Neural cell (in vitro differentiated cells): Measurements from ENCODE around the gene KRTAP5-6. TPM values are rescaled to one million over a fixed set of nuclear protein-coding genes. Genes with fewer than 3 reads are reported as not detected.

Experiments
- H2AFZ ChIP-seq: fragments of 200-600, 300-800 bp; sonication (generic), shearing (Covaris generic); 2 replicates; pipeline ENCODE4 v1.6.0; 2014; ENCODE audit warnings: low read depth, mild to moderate bottlenecking, antibody characterized with exemption, low read length, moderate library complexity
- H3F3A ChIP-seq: fragments of 200-600 bp; shearing (Covaris generic); 2 replicates; pipeline ENCODE4 v1.6.1; 2016; ENCODE audit warnings: mild to moderate bottlenecking, moderate library complexity, mixed read lengths, antibody characterized with exemption, low read length; ENCODE audit not compliant: insufficient read depth, poor library complexity, severe bottlenecking
- H3K27ac ChIP-seq: fragments of 200-600, 300-800 bp; sonication (generic), shearing (Covaris generic); 2 replicates; pipeline ENCODE4 v1.5.1; 2014; ENCODE audit warnings: mild to moderate bottlenecking, low read length, moderate library complexity
- H3K27me3 ChIP-seq: fragments of 300-800, 200-600 bp; sonication (generic), shearing (Covaris generic); 2 replicates; pipeline ENCODE4 v1.6.0; 2014; ENCODE audit warnings: mild to moderate bottlenecking, low read depth, low read length, moderate library complexity; ENCODE audit not compliant: insufficient read depth
- H3K36me3 ChIP-seq: fragments of 300-800, 200-600 bp; sonication (generic), shearing (Covaris generic); 2 replicates; pipeline ENCODE4 v1.5.1; 2014; ENCODE audit warnings: mild to moderate bottlenecking, antibody characterized with exemption, low read length, moderate library complexity; ENCODE audit not compliant: insufficient read depth
- H3K4me2 ChIP-seq: fragments of 300-800, 200-600 bp; sonication (generic), shearing (Covaris generic); 2 replicates; pipeline ENCODE4 v1.6.0; 2014; ENCODE audit warnings: mild to moderate bottlenecking, low read length
- H3K4me3 ChIP-seq: fragments of 300-800, 200-600 bp; sonication (generic), shearing (Covaris generic); 2 replicates; pipeline ENCODE4 v1.5.1; 2014; ENCODE audit warnings: mild to moderate bottlenecking, low read length, moderate library complexity
- H3K79me2 ChIP-seq: fragments of 200-600 bp; shearing (Covaris generic); replicated peaks from 2 replicates; pipeline ENCODE4 v1.6.0; 2014; ENCODE audit warnings: mild to moderate bottlenecking, low read length, moderate library complexity; ENCODE audit not compliant: insufficient read depth
- H3K9ac ChIP-seq: fragments of 300-800, 200-600 bp; sonication (generic), shearing (Covaris generic); 2 replicates; pipeline ENCODE4 v1.6.1; 2016; ENCODE audit warnings: mild to moderate bottlenecking, low read length, mixed read lengths
- H3K9me2 ChIP-seq: fragments of 200-600 bp; shearing (Covaris generic); 2 replicates; pipeline ENCODE4 v1.6.1; 2016; ENCODE audit warnings: mild to moderate bottlenecking, low read length, mixed read lengths; ENCODE audit not compliant: insufficient read depth
- H3K9me3 ChIP-seq: fragments of 200-600, 300-800 bp; sonication (generic), shearing (Covaris generic); 2 replicates; pipeline ENCODE4 v1.6.1; 2016; ENCODE audit warnings: mild to moderate bottlenecking, mixed run types, low read length, moderate library complexity, mixed read lengths
- H4K20me1 ChIP-seq: fragments of 200-600 bp; shearing (Covaris generic); 2 replicates; pipeline ENCODE4 v1.6.1; 2016; ENCODE audit warnings: mild to moderate bottlenecking, mixed run types; ENCODE audit not compliant: insufficient read depth
- EP300 ChIP-seq: fragments of 450-650 bp; conservative IDR thresholded peaks from 2 replicates; pipeline ENCODE4 v1.6.1; 2014; ENCODE audit warnings: antibody characterized with exemption, mild to moderate bottlenecking, moderate library complexity; ENCODE audit not compliant: poor library complexity, severe bottlenecking
- EZH2 ChIP-seq: fragments of 200-600, 300-800 bp; shearing (Covaris generic), sonication (generic); IDR thresholded peaks from 2 replicates; pipeline ENCODE4 v1.6.1; 2014; ENCODE audit warnings: antibody characterized with exemption, low read length, borderline replicate concordance, mild to moderate bottlenecking; ENCODE audit not compliant: insufficient read depth, poor library complexity, severe bottlenecking
- MXI1 ChIP-seq: fragments of 450-650 bp; conservative IDR thresholded peaks from 2 replicates; pipeline ENCODE4 v1.6.1; 2014; ENCODE audit warnings: antibody characterized with exemption, mild to moderate bottlenecking; ENCODE audit not compliant: poor library complexity, severe bottlenecking
- POLR2AphosphoS5 ChIP-seq: IDR thresholded peaks from 2 replicates; pipeline ENCODE4 v1.6.1; 2012
- RAD21 ChIP-seq: fragments of 450-650 bp; conservative IDR thresholded peaks from 2 replicates; pipeline ENCODE4 v1.6.1; 2014; ENCODE audit warnings: antibody characterized with exemption, mild to moderate bottlenecking, moderate library complexity
- SMC3 ChIP-seq: fragments of 450-650 bp; conservative IDR thresholded peaks from 2 replicates; pipeline ENCODE4 v1.6.1; 2014; ENCODE audit warnings: antibody characterized with exemption, mild to moderate bottlenecking, moderate library complexity; ENCODE audit not compliant: poor library complexity
- TAF1 ChIP-seq: IDR thresholded peaks from 2 replicates; pipeline ENCODE4 v1.6.1; 2012; ENCODE audit warnings: low read depth
- polyA plus RNA-seq: library from polyadenylated mRNA; depleted of rRNA; stranded (reverse); fragments of >200 nt; gene quantifications from 2 replicates; pipeline ENCODE4 v1.2.3, GENCODE V29; 2014
- TF ChIP-seq, protein P1 (sequence below): IDR thresholded peaks from 2 replicates; pipeline ENCODE4 v1.6.1; 2012; ENCODE audit warnings: borderline replicate concordance
- TF ChIP-seq, protein P2 (sequence below): fragments of 450-650 bp; IDR thresholded peaks from 2 replicates; pipeline ENCODE4 v1.5.1; 2014; ENCODE audit warnings: antibody characterized with exemption, mild to moderate bottlenecking, moderate library complexity; ENCODE audit not compliant: poor library complexity, severe bottlenecking

The KRTAP5-6 gene
- polyA plus RNA-seq, 1 donor from 2014 or later, result not detected

DNA sequence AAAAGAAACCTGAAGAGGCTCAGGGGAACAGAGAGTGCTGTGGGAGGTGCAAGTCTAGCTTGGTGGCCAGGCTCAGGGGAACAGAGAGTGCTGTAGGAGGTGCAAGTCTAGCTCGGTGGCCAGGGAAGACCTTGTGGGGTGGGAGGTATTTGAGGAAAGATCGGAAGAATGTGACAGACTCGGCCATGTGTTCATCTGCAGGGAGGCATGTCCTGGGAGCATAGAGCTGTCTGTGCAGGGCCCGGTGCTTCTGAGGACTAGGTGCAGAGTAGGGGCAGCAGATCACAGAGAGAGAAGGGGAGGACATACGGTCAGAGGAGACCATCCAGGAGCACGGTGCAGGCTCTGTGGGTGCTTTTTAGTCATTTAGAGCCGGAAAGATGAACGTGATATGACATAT lies 42.6 kb downstream of the KRTAP5-6 start:
- Histone ChIP-seq H4K20me1 (no peaks in the 10 kb centered on the region), H3K4me2 (no peak overlapping the region), H3K36me3 (no peaks in the 10 kb centered on the region), H3K9me2 (no peaks in the 10 kb centered on the region), H3K9me3 (no peaks in the 10 kb centered on the region), H3K9ac (no peak overlapping the region), H3K27me3 (no peaks in the 10 kb centered on the region), H3F3A (no peaks in the 10 kb centered on the region), H3K27ac (no peak overlapping the region), H3K4me3 (no peak overlapping the region), H2AFZ (no peak overlapping the region), H3K79me2 (no peaks in the 10 kb centered on the region)
- no peak for TF ChIP-seq SMC3
- TF ChIP-seq, protein P1, sequence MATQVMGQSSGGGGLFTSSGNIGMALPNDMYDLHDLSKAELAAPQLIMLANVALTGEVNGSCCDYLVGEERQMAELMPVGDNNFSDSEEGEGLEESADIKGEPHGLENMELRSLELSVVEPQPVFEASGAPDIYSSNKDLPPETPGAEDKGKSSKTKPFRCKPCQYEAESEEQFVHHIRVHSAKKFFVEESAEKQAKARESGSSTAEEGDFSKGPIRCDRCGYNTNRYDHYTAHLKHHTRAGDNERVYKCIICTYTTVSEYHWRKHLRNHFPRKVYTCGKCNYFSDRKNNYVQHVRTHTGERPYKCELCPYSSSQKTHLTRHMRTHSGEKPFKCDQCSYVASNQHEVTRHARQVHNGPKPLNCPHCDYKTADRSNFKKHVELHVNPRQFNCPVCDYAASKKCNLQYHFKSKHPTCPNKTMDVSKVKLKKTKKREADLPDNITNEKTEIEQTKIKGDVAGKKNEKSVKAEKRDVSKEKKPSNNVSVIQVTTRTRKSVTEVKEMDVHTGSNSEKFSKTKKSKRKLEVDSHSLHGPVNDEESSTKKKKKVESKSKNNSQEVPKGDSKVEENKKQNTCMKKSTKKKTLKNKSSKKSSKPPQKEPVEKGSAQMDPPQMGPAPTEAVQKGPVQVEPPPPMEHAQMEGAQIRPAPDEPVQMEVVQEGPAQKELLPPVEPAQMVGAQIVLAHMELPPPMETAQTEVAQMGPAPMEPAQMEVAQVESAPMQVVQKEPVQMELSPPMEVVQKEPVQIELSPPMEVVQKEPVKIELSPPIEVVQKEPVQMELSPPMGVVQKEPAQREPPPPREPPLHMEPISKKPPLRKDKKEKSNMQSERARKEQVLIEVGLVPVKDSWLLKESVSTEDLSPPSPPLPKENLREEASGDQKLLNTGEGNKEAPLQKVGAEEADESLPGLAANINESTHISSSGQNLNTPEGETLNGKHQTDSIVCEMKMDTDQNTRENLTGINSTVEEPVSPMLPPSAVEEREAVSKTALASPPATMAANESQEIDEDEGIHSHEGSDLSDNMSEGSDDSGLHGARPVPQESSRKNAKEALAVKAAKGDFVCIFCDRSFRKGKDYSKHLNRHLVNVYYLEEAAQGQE, result no peak
- no peak for TF ChIP-seq POLR2AphosphoS5
- TF ChIP-seq, protein P2, sequence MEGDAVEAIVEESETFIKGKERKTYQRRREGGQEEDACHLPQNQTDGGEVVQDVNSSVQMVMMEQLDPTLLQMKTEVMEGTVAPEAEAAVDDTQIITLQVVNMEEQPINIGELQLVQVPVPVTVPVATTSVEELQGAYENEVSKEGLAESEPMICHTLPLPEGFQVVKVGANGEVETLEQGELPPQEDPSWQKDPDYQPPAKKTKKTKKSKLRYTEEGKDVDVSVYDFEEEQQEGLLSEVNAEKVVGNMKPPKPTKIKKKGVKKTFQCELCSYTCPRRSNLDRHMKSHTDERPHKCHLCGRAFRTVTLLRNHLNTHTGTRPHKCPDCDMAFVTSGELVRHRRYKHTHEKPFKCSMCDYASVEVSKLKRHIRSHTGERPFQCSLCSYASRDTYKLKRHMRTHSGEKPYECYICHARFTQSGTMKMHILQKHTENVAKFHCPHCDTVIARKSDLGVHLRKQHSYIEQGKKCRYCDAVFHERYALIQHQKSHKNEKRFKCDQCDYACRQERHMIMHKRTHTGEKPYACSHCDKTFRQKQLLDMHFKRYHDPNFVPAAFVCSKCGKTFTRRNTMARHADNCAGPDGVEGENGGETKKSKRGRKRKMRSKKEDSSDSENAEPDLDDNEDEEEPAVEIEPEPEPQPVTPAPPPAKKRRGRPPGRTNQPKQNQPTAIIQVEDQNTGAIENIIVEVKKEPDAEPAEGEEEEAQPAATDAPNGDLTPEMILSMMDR, result no peak
- TF ChIP-seq RAD21, result no peak
- no peak for TF ChIP-seq MXI1
- no peak for TF ChIP-seq EP300
- TF ChIP-seq EZH2, result no peak
- TF ChIP-seq TAF1, result no peak

GRCh38 chr11:1740786-1741530 lies 44.0 kb downstream of the KRTAP5-6 start:
- Histone ChIP-seq H3K27ac (no peak overlapping the region), H3K4me3 (no peak overlapping the region), H3K9me2 (no peaks in the 10 kb centered on the region), H2AFZ (no peak overlapping the region), H3K9ac (no peak overlapping the region), H4K20me1 (no peaks in the 10 kb centered on the region), H3K27me3 (no peaks in the 10 kb centered on the region), H3F3A (no peaks in the 10 kb centered on the region), H3K4me2 (no peak overlapping the region), H3K9me3 (no peaks in the 10 kb centered on the region), H3K36me3 (no peaks in the 10 kb centered on the region), H3K79me2 (no peaks in the 10 kb centered on the region)
- TF ChIP-seq EP300, result no peak
- TF ChIP-seq POLR2AphosphoS5, result no peak
- TF ChIP-seq EZH2, result no peak

GRCh38 chr11:1741741-1742140 lies 44.7 kb downstream of the KRTAP5-6 start:
- no peak overlapping the region for H3K4me3 ChIP-seq
- H3K9me3 ChIP-seq, result no peaks in the 10 kb centered on the region
- H3K27ac ChIP-seq, result no peak overlapping the region
- no peak overlapping the region for H2AFZ ChIP-seq
- no peaks in the 10 kb centered on the region for H3K79me2 ChIP-seq
- no peaks in the 10 kb centered on the region for H3K36me3 ChIP-seq
- no peak overlapping the region for H3K9ac ChIP-seq
- no peaks in the 10 kb centered on the region for H3K27me3 ChIP-seq
- TF ChIP-seq SMC3 (no peak), EP300 (no peak)
- no peak overlapping the region for H3K4me2 ChIP-seq
- H3F3A ChIP-seq, result no peaks in the 10 kb centered on the region
- H4K20me1 ChIP-seq, result no peaks in the 10 kb centered on the region
- H3K9me2 ChIP-seq, result no peaks in the 10 kb centered on the region
